ENCODE results near the gene ARL15.

DNA sequence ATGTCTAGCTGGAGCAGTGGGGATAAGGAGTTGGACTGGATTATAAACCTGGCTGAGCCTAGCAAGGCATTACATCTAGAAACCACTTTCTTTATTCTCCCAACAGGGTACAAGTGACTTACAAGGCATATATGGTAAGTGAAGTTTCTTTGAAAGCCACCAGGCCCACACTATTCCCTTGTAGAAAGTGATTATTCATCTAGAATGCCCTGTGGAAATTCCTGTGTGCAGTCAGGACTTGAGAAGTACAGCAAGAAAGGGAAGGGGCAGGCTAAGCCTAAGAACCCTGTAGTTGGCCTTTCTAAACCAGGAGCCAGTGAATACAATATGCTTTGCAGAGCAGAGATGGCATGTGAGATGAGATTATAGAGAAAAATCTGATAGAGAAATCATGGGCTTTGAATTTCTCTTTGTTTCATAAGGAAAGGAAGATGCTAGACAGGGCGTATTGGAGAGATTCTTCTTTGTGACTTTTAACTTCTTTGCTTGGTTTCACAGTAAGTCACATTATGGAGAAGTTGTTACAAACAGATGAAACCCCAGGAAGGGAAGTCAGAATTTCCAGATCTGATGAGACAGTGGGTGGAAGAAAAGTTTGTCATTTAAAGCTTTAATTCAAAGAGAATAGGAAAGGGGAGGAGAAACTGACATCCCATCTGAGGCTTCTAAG, 428.2 kb downstream of the ARL15 start:
- no peak for TF ChIP-seq POLR2A (IDR thresholded peaks at IDR 0.05)
- TF ChIP-seq, protein P1, sequence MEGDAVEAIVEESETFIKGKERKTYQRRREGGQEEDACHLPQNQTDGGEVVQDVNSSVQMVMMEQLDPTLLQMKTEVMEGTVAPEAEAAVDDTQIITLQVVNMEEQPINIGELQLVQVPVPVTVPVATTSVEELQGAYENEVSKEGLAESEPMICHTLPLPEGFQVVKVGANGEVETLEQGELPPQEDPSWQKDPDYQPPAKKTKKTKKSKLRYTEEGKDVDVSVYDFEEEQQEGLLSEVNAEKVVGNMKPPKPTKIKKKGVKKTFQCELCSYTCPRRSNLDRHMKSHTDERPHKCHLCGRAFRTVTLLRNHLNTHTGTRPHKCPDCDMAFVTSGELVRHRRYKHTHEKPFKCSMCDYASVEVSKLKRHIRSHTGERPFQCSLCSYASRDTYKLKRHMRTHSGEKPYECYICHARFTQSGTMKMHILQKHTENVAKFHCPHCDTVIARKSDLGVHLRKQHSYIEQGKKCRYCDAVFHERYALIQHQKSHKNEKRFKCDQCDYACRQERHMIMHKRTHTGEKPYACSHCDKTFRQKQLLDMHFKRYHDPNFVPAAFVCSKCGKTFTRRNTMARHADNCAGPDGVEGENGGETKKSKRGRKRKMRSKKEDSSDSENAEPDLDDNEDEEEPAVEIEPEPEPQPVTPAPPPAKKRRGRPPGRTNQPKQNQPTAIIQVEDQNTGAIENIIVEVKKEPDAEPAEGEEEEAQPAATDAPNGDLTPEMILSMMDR (IDR thresholded peaks at IDR 0.05) = no peak
